ENCODE results near the gene DPF1.
A peak's percentile ranks its signal among the peaks of the same experiment; 100 is the strongest.

The DPF1 gene

DNA sequence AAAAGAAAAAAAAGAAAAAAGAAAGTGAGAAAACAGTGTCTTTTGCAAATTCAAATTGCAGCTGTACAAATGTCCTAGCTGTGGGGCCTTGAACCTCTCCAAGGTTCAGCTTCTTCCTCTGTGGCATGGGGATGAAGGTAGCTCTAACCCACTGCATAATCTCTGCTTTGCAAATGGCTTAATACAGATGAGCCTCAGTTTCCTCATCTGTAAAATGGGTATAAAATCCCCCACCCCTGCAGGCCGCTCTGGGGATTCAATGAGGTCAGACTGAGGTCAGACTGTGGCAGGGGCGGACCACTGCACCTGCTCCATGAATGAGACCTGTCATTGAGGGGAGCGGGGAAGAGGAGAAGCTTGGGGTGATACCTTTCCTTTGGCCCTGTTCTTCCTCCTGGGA lies 5.8 kb downstream of the DPF1 start (continued):
- no peak for TF ChIP-seq ZNF174 (tag by site-specific recombination; IDR thresholded peaks at IDR 0.05)
- TF ChIP-seq MYNN (tag by site-specific recombination; IDR thresholded peaks at IDR 0.05; ENCODE audit: borderline replicate concordance), result no peak
- TF ChIP-seq, protein P1, sequence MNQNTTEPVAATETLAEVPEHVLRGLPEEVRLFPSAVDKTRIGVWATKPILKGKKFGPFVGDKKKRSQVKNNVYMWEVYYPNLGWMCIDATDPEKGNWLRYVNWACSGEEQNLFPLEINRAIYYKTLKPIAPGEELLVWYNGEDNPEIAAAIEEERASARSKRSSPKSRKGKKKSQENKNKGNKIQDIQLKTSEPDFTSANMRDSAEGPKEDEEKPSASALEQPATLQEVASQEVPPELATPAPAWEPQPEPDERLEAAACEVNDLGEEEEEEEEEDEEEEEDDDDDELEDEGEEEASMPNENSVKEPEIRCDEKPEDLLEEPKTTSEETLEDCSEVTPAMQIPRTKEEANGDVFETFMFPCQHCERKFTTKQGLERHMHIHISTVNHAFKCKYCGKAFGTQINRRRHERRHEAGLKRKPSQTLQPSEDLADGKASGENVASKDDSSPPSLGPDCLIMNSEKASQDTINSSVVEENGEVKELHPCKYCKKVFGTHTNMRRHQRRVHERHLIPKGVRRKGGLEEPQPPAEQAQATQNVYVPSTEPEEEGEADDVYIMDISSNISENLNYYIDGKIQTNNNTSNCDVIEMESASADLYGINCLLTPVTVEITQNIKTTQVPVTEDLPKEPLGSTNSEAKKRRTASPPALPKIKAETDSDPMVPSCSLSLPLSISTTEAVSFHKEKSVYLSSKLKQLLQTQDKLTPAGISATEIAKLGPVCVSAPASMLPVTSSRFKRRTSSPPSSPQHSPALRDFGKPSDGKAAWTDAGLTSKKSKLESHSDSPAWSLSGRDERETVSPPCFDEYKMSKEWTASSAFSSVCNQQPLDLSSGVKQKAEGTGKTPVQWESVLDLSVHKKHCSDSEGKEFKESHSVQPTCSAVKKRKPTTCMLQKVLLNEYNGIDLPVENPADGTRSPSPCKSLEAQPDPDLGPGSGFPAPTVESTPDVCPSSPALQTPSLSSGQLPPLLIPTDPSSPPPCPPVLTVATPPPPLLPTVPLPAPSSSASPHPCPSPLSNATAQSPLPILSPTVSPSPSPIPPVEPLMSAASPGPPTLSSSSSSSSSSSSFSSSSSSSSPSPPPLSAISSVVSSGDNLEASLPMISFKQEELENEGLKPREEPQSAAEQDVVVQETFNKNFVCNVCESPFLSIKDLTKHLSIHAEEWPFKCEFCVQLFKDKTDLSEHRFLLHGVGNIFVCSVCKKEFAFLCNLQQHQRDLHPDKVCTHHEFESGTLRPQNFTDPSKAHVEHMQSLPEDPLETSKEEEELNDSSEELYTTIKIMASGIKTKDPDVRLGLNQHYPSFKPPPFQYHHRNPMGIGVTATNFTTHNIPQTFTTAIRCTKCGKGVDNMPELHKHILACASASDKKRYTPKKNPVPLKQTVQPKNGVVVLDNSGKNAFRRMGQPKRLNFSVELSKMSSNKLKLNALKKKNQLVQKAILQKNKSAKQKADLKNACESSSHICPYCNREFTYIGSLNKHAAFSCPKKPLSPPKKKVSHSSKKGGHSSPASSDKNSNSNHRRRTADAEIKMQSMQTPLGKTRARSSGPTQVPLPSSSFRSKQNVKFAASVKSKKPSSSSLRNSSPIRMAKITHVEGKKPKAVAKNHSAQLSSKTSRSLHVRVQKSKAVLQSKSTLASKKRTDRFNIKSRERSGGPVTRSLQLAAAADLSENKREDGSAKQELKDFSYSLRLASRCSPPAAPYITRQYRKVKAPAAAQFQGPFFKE (tag by site-specific recombination; IDR thresholded peaks at IDR 0.05; ENCODE audit: borderline replicate concordance), result no peak
- TF ChIP-seq ZNF514 (tag by site-specific recombination; IDR thresholded peaks at IDR 0.05), result no peak
- TF ChIP-seq ZNF350 (tag by site-specific recombination; IDR thresholded peaks at IDR 0.05), result no peak
- no peak for TF ChIP-seq ZXDB (tag by site-specific recombination; IDR thresholded peaks at IDR 0.05)
- TF ChIP-seq ZSCAN16 (tag by site-specific recombination; IDR thresholded peaks at IDR 0.05), result no peak
- TF ChIP-seq REPIN1 (tag by site-specific recombination; IDR thresholded peaks at IDR 0.05; ENCODE audit: low read depth), result no peak
- TF ChIP-seq ZNF132 (tag by site-specific recombination; IDR thresholded peaks at IDR 0.05; ENCODE audit: borderline replicate concordance), result no peak
- no peak for TF ChIP-seq KLF10 (tag by site-specific recombination; IDR thresholded peaks at IDR 0.05)
- TF ChIP-seq, protein P2, sequence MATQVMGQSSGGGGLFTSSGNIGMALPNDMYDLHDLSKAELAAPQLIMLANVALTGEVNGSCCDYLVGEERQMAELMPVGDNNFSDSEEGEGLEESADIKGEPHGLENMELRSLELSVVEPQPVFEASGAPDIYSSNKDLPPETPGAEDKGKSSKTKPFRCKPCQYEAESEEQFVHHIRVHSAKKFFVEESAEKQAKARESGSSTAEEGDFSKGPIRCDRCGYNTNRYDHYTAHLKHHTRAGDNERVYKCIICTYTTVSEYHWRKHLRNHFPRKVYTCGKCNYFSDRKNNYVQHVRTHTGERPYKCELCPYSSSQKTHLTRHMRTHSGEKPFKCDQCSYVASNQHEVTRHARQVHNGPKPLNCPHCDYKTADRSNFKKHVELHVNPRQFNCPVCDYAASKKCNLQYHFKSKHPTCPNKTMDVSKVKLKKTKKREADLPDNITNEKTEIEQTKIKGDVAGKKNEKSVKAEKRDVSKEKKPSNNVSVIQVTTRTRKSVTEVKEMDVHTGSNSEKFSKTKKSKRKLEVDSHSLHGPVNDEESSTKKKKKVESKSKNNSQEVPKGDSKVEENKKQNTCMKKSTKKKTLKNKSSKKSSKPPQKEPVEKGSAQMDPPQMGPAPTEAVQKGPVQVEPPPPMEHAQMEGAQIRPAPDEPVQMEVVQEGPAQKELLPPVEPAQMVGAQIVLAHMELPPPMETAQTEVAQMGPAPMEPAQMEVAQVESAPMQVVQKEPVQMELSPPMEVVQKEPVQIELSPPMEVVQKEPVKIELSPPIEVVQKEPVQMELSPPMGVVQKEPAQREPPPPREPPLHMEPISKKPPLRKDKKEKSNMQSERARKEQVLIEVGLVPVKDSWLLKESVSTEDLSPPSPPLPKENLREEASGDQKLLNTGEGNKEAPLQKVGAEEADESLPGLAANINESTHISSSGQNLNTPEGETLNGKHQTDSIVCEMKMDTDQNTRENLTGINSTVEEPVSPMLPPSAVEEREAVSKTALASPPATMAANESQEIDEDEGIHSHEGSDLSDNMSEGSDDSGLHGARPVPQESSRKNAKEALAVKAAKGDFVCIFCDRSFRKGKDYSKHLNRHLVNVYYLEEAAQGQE (tag by site-specific recombination; IDR thresholded peaks at IDR 0.05), result no peak
- TF ChIP-seq, protein P3, sequence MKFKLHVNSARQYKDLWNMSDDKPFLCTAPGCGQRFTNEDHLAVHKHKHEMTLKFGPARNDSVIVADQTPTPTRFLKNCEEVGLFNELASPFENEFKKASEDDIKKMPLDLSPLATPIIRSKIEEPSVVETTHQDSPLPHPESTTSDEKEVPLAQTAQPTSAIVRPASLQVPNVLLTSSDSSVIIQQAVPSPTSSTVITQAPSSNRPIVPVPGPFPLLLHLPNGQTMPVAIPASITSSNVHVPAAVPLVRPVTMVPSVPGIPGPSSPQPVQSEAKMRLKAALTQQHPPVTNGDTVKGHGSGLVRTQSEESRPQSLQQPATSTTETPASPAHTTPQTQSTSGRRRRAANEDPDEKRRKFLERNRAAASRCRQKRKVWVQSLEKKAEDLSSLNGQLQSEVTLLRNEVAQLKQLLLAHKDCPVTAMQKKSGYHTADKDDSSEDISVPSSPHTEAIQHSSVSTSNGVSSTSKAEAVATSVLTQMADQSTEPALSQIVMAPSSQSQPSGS (tag by site-specific recombination; IDR thresholded peaks at IDR 0.05; ENCODE audit: low read depth), result no peak
- TF ChIP-seq, protein P4, sequence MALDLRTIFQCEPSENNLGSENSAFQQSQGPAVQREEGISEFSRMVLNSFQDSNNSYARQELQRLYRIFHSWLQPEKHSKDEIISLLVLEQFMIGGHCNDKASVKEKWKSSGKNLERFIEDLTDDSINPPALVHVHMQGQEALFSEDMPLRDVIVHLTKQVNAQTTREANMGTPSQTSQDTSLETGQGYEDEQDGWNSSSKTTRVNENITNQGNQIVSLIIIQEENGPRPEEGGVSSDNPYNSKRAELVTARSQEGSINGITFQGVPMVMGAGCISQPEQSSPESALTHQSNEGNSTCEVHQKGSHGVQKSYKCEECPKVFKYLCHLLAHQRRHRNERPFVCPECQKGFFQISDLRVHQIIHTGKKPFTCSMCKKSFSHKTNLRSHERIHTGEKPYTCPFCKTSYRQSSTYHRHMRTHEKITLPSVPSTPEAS (tag by site-specific recombination; IDR thresholded peaks at IDR 0.05), result no peak
- TF ChIP-seq MEIS1 (CRISPR knock-in tag; IDR thresholded peaks at IDR 0.05; ENCODE audit: borderline replicate concordance), result no peak
- TF ChIP-seq, protein P5, sequence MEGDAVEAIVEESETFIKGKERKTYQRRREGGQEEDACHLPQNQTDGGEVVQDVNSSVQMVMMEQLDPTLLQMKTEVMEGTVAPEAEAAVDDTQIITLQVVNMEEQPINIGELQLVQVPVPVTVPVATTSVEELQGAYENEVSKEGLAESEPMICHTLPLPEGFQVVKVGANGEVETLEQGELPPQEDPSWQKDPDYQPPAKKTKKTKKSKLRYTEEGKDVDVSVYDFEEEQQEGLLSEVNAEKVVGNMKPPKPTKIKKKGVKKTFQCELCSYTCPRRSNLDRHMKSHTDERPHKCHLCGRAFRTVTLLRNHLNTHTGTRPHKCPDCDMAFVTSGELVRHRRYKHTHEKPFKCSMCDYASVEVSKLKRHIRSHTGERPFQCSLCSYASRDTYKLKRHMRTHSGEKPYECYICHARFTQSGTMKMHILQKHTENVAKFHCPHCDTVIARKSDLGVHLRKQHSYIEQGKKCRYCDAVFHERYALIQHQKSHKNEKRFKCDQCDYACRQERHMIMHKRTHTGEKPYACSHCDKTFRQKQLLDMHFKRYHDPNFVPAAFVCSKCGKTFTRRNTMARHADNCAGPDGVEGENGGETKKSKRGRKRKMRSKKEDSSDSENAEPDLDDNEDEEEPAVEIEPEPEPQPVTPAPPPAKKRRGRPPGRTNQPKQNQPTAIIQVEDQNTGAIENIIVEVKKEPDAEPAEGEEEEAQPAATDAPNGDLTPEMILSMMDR (tag by site-specific recombination; IDR thresholded peaks at IDR 0.05), result no peak
- TF ChIP-seq ZNF658 (tag by site-specific recombination; IDR thresholded peaks at IDR 0.05), result no peak
- TF ChIP-seq ZNF843 (tag by site-specific recombination; IDR thresholded peaks at IDR 0.05), result no peak
- no peak for TF ChIP-seq GLIS1 (tag by site-specific recombination; IDR thresholded peaks at IDR 0.05)
- TF ChIP-seq, protein P6, sequence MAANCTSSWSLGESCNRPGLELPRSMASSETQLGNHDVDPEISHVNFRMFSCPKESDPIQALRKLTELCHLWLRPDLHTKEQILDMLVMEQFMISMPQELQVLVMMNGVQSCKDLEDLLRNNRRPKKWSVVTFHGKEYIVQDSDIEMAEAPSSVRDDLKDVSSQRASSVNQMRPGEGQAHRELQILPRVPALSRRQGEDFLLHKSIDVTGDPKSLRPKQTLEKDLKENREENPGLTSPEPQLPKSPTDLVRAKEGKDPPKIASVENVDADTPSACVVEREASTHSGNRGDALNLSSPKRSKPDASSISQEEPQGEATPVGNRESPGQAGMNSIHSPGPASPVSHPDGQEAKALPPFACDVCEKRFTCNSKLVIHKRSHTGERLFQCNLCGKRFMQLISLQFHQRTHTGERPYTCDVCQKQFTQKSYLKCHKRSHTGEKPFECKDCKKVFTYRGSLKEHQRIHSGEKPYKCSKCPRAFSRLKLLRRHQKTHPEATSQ (tag by site-specific recombination; IDR thresholded peaks at IDR 0.05), result no peak
- no peak for TF ChIP-seq ZNF138 (tag by site-specific recombination; IDR thresholded peaks at IDR 0.05; ENCODE audit: borderline replicate concordance)
- no peak for TF ChIP-seq ZNF600 (tag by site-specific recombination; IDR thresholded peaks at IDR 0.05)
- TF ChIP-seq, protein P7, sequence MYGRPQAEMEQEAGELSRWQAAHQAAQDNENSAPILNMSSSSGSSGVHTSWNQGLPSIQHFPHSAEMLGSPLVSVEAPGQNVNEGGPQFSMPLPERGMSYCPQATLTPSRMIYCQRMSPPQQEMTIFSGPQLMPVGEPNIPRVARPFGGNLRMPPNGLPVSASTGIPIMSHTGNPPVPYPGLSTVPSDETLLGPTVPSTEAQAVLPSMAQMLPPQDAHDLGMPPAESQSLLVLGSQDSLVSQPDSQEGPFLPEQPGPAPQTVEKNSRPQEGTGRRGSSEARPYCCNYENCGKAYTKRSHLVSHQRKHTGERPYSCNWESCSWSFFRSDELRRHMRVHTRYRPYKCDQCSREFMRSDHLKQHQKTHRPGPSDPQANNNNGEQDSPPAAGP (tag by site-specific recombination; IDR thresholded peaks at IDR 0.05), result 0 out of 2 replicates have a peak, but pooled peaks have one; percentile 37

All from HEK293 (cell line).